Measurements from ENCODE around the gene CTPS2. TPM values are rescaled to one million over a fixed set of nuclear protein-coding genes. Genes with fewer than 3 reads are reported as not detected.

The CTPS2 gene
- total and polyA plus RNA-seq, 2 donors (not counting 3 experiments of a cell fraction or from before 2014, with no cell fraction given), result 7.4 to 15.7 TPM

- no peak for TF ChIP-seq JUN (IDR thresholded peaks at IDR 0.05; ENCODE audit: borderline replicate concordance, insufficient read depth, insufficient read length, low read depth)
- TF ChIP-seq, protein P1, sequence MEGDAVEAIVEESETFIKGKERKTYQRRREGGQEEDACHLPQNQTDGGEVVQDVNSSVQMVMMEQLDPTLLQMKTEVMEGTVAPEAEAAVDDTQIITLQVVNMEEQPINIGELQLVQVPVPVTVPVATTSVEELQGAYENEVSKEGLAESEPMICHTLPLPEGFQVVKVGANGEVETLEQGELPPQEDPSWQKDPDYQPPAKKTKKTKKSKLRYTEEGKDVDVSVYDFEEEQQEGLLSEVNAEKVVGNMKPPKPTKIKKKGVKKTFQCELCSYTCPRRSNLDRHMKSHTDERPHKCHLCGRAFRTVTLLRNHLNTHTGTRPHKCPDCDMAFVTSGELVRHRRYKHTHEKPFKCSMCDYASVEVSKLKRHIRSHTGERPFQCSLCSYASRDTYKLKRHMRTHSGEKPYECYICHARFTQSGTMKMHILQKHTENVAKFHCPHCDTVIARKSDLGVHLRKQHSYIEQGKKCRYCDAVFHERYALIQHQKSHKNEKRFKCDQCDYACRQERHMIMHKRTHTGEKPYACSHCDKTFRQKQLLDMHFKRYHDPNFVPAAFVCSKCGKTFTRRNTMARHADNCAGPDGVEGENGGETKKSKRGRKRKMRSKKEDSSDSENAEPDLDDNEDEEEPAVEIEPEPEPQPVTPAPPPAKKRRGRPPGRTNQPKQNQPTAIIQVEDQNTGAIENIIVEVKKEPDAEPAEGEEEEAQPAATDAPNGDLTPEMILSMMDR (IDR thresholded peaks at IDR 0.05; ENCODE audit: extremely low read depth in 1 of 2, insufficient read depth in 1 of 2, low read depth in 1 of 2, low read length in 2 of 2), result no peak
- no peak for TF ChIP-seq GATA2 (IDR thresholded peaks at IDR 0.05; ENCODE audit: insufficient read depth, insufficient read length, low read depth, low read length)
- TF ChIP-seq MAX (IDR thresholded peaks at IDR 0.05; ENCODE audit: insufficient read depth, insufficient read length), result no peak
- no peak for TF ChIP-seq FOS (IDR thresholded peaks at IDR 0.05; ENCODE audit: borderline replicate concordance, insufficient read depth, low read length)
- Histone ChIP-seq H3K36me3 (ENCODE audit: control insufficient read depth in 2 of 2, extremely low read depth in 1 of 2, insufficient read depth in 2 of 2, low read length in 2 of 2) (peaks cover 0 to 11% of the 10 kb centered on the region in 2 experiments), H4K20me1 (replicated peaks; ENCODE audit: control insufficient read depth, extremely low read depth, insufficient read depth, low read length) (no peaks in the 10 kb centered on the region), H3K79me2 (ENCODE audit: control insufficient read depth, insufficient read depth, low read length) (no peaks in the 10 kb centered on the region), H2AFZ (ENCODE audit: low read depth, low read length) (no peak overlapping the region), H3K9me1 (replicated peaks; ENCODE audit: control insufficient read depth, extremely low read depth, insufficient read depth, low read length) (no peaks in the 10 kb centered on the region), H3K4me3 (replicated peaks in 1 of 3; ENCODE audit: insufficient read depth in 1 of 3, low read depth in 1 of 3, low read length in 3 of 3) (no peak overlapping the region), H3K9me3 (replicated peaks; ENCODE audit: control insufficient read depth, insufficient read depth, low read length) (no peaks in the 10 kb centered on the region), H3K27me3 (ENCODE audit: control insufficient read depth in 2 of 2, insufficient read depth in 2 of 2, low read length in 2 of 2) (no peaks in the 10 kb centered on the region), H3K27ac (ENCODE audit: insufficient read depth, low read depth, low read length) (no peak overlapping the region), H3K4me2 (ENCODE audit: insufficient read depth, low read length) (no peak overlapping the region), H3K4me1 (ENCODE audit: control insufficient read depth, extremely low read depth, insufficient read depth, low read length) (no peaks in the 10 kb centered on the region), H3K9ac (replicated peaks; ENCODE audit: extremely low read depth, insufficient read depth, low read length) (no peak overlapping the region)
- dilution Hi-C loops (cut with MboI; ENCODE audit: extremely low pct_ligation_motif_present, low sequenced_read_pairs) (no loop called here), intact Hi-C loops (cut with micrococcal nuclease) (no loop called here)
- POLR2A ChIA-PET, result interaction anchor here (0.6 kb wide), 1 partner anchor 10 kb away, joined by 3 read pairs; no protein-coding TSS in a partner anchor
- CTCF ChIA-PET, result interaction anchor here (1.0 to 1.4 kb wide), 2 partner anchors 12 kb away, joined by 3 read pairs; no protein-coding TSS in a partner anchor
- DNase-seq (ENCODE audit: low read depth, low spot score), result no peak
- no TSS peak for BruUV-seq (replicated peaks)
- FAIRE-seq, result no peak
Observed at GRCh38 chrX:16683007-16683664, 29.3 kb downstream of the CTPS2 start.

All from endothelial cell of umbilical vein (primary cell).